Measurements from ENCODE around the gene UBE3C.
"Not testable (repeated sequence)": the region's sequence is repeated elsewhere in the genome, so short reads cannot be mapped to it uniquely, and the experiment has no call there.

Gene UBE3C

GRCh38 chr7:157138424-157139110, at the start of gene UBE3C:
Gene UBE3C (plus strand): TSS chr7:157138926. CDS start chr7:157139273, 347 bp downstream.
- peak within 1 kb of the TSS; percentile 74 for H3K4me3 ChIP-seq (ENCODE audit: low read depth, low read length)
- TF ChIP-seq CTCF (IDR thresholded peaks at IDR 0.05; ENCODE audit: borderline replicate concordance, insufficient read depth, low read depth, low read length), result no peak

- no peak overlapping the region for H3K4me3 ChIP-seq (ENCODE audit: low read depth, low read length)
Observed at GRCh38 chr7:157089100-157089610, 49.6 kb upstream of the UBE3C start.

GRCh38 chr7:157090485-157091165, 48.1 kb upstream of the UBE3C start:
- no peak overlapping the region for H3K4me3 ChIP-seq (ENCODE audit: low read depth, low read length)
- no peak for TF ChIP-seq CTCF (IDR thresholded peaks at IDR 0.05; ENCODE audit: borderline replicate concordance, insufficient read depth, low read depth, low read length)

More at GRCh38 chr7:157089100-157089610, 49.6 kb upstream of the UBE3C start:
- no peak for TF ChIP-seq CTCF (IDR thresholded peaks at IDR 0.05; ENCODE audit: borderline replicate concordance, insufficient read depth, low read depth, low read length)

- H3K4me3 ChIP-seq (ENCODE audit: low read depth, low read length), result no peak overlapping the region
- TF ChIP-seq CTCF (IDR thresholded peaks at IDR 0.05; ENCODE audit: borderline replicate concordance, insufficient read depth, low read depth, low read length), result no peak
Observed at GRCh38 chr7:157096286-157097055, 42.3 kb upstream of the UBE3C start.

- no peak for TF ChIP-seq CTCF (IDR thresholded peaks at IDR 0.05; ENCODE audit: borderline replicate concordance, insufficient read depth, low read depth, low read length)
Observed at GRCh38 chr7:157097056-157097329, 41.7 kb upstream of the UBE3C start.

GRCh38 chr7:157097569-157097968, 41.2 kb upstream of the UBE3C start:
- no peak for TF ChIP-seq CTCF (IDR thresholded peaks at IDR 0.05; ENCODE audit: borderline replicate concordance, insufficient read depth, low read depth, low read length)
- H3K4me3 ChIP-seq (ENCODE audit: low read depth, low read length), result no peak overlapping the region

More at GRCh38 chr7:157097056-157097329, 41.7 kb upstream of the UBE3C start:
- H3K4me3 ChIP-seq (ENCODE audit: low read depth, low read length), result no peak overlapping the region

- H3K4me3 ChIP-seq (ENCODE audit: low read depth, low read length), result not testable (repeated sequence)
Observed at GRCh38 chr7:157100005-157100404, 38.7 kb upstream of the UBE3C start.

- H3K4me3 ChIP-seq (ENCODE audit: low read depth, low read length), result not testable (repeated sequence)
Observed at GRCh38 chr7:157103641-157104040, 35.1 kb upstream of the UBE3C start.

All from GM12875 (cell line).